ENCODE data around the gene TMEM204. TPM values are rescaled to one million over a fixed set of nuclear protein-coding genes. Genes with fewer than 3 reads are reported as not detected.

The TMEM204 gene
- total and polyA plus RNA-seq, 3 experiments from 2014 or later, result 27.1 to 68.4 (median 30.9) TPM

DNA sequence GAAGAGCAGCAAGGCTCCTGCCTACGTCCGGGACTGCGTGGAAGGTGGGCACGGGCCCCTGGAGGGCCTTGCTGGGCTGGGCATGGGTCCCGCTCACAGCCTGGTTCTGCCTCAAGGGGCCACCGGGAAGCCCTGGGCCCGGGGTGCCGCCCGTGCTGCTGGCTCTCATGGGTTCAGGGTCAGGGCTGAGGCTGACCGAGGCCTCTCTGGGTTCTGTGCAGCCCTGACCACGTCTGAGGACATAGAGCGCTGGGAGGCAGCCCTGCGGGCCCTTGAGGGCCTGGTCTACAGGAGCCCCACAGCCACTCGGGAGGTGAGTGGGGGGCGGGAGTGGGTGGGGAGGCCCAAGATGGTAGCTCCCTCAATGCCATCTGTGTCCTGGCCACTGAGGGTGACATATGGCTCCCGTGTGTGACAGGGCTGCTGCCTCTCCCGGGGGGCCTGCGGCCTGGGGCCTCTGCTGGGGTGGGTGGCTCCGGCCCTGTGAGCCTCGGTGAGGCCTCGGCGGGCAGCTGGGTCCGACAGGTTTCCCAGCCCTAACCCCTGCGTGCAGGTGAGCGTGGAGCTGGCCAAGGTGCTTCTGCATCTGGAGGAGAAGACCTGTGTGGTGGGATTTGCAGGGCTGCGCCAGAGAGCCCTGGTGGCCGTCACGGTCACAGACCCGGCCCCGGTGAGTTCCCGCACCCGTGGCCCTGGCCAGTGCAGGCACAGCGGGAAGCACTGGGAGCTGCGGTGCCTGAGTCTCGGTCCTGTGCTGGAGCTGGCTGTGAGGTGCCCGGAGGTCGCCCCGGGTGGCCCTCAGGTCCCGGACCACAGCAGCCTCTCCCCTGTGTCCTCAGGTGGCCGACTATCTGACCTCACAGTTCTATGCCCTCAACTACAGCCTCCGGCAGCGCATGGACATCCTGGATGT, 31.1 kb upstream of the TMEM204 start:
- Histone ChIP-seq H3K4me1 (ENCODE audit: insufficient read depth, low read length) (no peaks in the 10 kb centered on the region), H3K36me3 (ENCODE audit: insufficient read depth, low read length) (no peaks in the 10 kb centered on the region), H3K27ac (ENCODE audit: low read depth, low read length) (no peak overlapping the region), H3K27me3 (ENCODE audit: insufficient read depth, low read length, poor library complexity, severe bottlenecking) (no peaks in the 10 kb centered on the region), H3K9me3 (ENCODE audit: low read length) (no peaks in the 10 kb centered on the region), H3K4me3 (ENCODE audit: low read length) (no peak overlapping the region)
- Mint-ChIP-seq H3K4me3 (no peak overlapping the region), H3K9me3 (no peaks in the 10 kb centered on the region), H3K4me1 (peaks cover 0 to 2% (median 0%) of the 10 kb centered on the region in 3 donors), H3K36me3 (peaks cover 0 to 46% (median 0%) of the 10 kb centered on the region in 3 donors), H3K27me3 (no peaks in the 10 kb centered on the region), H3K27ac (no peak overlapping the region)
- ChIA-PET POLR2A (no interaction called here), CTCF (no interaction called here)
- no peak for DNase-seq

DNA sequence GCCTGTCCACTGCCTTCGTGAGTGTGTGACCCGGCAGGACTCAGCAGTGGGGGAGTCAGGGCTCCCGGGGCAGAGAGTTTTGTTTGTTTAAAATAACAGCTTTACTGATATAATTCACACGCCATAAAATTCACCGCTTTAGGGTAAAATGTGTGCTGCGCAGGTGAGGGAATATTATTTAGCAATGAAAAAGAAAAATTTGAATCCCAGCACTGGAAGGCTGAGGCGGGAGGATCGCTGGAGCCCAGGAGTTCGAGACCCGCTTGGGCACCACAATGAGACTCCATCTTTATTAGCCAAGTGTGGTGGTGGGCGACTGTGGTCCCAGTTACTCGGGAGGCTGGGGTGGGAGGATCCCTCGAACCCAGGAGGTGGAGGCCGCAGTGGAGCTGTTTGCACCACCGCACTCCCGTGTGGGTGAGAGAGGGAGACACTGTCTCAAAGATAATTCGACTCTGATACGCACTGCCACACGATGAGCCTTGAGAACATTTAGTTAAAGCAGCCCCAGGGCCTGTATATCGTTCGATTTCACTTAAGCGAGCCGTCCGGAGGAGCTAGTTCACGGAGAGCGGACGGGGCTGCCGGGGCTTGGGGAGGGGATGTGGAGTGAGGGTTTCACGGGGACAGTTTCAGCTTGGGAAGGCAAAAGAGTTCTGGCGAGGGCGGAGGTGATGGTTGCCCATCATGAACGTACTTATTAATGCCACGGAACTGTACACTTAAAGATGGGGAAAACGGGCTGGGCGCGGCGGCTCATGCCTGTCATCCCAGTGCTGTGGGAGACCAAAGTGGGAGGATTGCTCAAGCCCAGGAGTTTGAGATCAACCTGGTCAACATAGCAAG, 30.1 kb upstream of the TMEM204 start:
- Mint-ChIP-seq H3K4me3 (no peak overlapping the region), H3K27me3 (no peaks in the 10 kb centered on the region), H3K9me3 (no peaks in the 10 kb centered on the region), H3K27ac (no peak overlapping the region), H3K4me1 (no peaks in the 10 kb centered on the region), H3K36me3 (peaks cover 0 to 42% (median 2%) of the 10 kb centered on the region in 3 donors)
- no peak for DNase-seq
- ChIA-PET CTCF (interaction anchor here (0.6 kb wide), 1 partner anchor 192 kb away, joined by 3 read pairs; no protein-coding TSS in a partner anchor), POLR2A (no interaction called here)
- Histone ChIP-seq H3K27me3 (ENCODE audit: insufficient read depth, low read length, poor library complexity, severe bottlenecking) (no peaks in the 10 kb centered on the region), H3K27ac (ENCODE audit: low read depth, low read length) (no peak overlapping the region), H3K9me3 (ENCODE audit: low read length) (no peaks in the 10 kb centered on the region), H3K36me3 (ENCODE audit: insufficient read depth, low read length) (no peaks in the 10 kb centered on the region), H3K4me1 (ENCODE audit: insufficient read depth, low read length) (no peaks in the 10 kb centered on the region), H3K4me3 (ENCODE audit: low read length) (no peak overlapping the region)

DNA sequence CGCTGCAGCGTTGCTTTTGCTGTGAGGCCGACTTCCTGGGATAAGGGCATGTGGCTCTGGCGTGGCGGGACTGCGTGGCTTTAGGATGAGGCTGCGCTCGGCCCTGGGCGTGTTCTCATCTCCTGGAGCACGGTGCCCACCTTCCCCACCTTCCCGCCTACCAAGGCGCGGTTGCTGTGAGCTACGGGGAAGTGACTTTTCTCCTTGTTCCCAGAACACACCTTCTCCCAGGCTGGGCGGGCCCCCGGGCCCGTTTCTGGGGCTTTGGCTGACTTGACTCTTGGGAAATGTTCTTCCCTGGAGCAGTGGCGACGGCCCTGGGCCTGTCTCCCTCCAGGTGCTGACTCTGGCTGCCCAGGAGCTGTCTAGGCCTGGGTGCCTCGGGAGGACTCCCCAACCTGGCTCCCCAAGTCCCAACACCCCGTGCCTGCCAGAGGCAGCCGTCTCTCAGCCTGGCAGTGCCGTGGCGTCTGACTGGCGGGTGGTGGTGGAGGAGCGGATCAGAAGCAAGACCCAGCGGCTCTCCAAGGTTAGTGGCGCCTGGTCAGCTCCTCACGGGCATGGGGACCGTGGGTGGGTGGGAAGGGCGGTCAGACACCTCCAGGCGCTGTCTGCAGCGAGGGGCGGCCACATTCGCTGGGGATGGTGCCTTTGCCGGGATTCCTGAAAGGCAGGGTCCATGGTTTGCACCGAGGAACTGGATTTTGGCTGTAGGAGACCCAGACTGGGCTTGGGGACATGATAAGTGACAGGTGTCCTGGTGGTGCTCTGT, 28.2 kb upstream of the TMEM204 start:
- H3K4me3 ChIP-seq (ENCODE audit: low read length), result no peak overlapping the region
- Mint-ChIP-seq H3K27me3 (no peaks in the 10 kb centered on the region), H3K4me1 (no peaks in the 10 kb centered on the region), H3K4me3 (no peak overlapping the region), H3K27ac (no peak overlapping the region), H3K36me3 (peaks cover 0 to 37% (median 2%) of the 10 kb centered on the region in 3 donors), H3K9me3 (no peaks in the 10 kb centered on the region)
- H3K4me1 ChIP-seq (ENCODE audit: insufficient read depth, low read length), result no peaks in the 10 kb centered on the region
- no peak for DNase-seq
- ChIA-PET POLR2A (no interaction called here), CTCF (no interaction called here)
- no peaks in the 10 kb centered on the region for H3K9me3 ChIP-seq (ENCODE audit: low read length)
- no peak overlapping the region for H3K27ac ChIP-seq (ENCODE audit: low read depth, low read length)
- H3K27me3 ChIP-seq (ENCODE audit: insufficient read depth, low read length, poor library complexity, severe bottlenecking), result no peaks in the 10 kb centered on the region
- no peaks in the 10 kb centered on the region for H3K36me3 ChIP-seq (ENCODE audit: insufficient read depth, low read length)

DNA sequence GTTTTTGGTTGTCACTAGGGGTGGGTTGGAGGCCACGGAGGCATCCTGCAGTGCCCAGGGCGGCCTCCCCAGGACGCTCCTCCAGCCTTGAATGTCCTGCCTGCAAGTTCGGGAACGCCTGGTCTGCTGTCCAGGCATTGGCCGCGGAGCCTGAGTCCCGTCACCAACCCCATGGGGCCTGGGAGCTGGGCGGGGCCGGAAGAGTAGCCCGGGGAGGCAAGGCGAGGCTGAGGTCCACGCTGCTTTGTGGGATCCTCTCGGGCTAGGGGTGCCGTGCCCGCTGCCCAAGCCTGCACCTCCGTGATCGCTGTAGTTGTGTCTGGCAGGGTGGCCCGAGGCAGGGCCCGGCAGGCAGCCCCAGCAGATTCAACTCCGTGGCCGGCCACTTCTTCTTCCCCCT, 27.6 kb upstream of the TMEM204 start:
- ChIA-PET CTCF (no interaction called here), POLR2A (no interaction called here)
- Histone ChIP-seq H3K36me3 (ENCODE audit: insufficient read depth, low read length) (no peaks in the 10 kb centered on the region), H3K27ac (ENCODE audit: low read depth, low read length) (no peak overlapping the region), H3K4me1 (ENCODE audit: insufficient read depth, low read length) (no peaks in the 10 kb centered on the region), H3K27me3 (ENCODE audit: insufficient read depth, low read length, poor library complexity, severe bottlenecking) (no peaks in the 10 kb centered on the region), H3K4me3 (ENCODE audit: low read length) (no peak overlapping the region), H3K9me3 (ENCODE audit: low read length) (no peaks in the 10 kb centered on the region)
- no peak for DNase-seq
- Mint-ChIP-seq H3K27ac (no peak overlapping the region), H3K36me3 (peaks cover 0 to 39% (median 2%) of the 10 kb centered on the region in 3 donors), H3K27me3 (no peaks in the 10 kb centered on the region), H3K9me3 (no peaks in the 10 kb centered on the region), H3K4me1 (no peaks in the 10 kb centered on the region), H3K4me3 (no peak overlapping the region)

DNA sequence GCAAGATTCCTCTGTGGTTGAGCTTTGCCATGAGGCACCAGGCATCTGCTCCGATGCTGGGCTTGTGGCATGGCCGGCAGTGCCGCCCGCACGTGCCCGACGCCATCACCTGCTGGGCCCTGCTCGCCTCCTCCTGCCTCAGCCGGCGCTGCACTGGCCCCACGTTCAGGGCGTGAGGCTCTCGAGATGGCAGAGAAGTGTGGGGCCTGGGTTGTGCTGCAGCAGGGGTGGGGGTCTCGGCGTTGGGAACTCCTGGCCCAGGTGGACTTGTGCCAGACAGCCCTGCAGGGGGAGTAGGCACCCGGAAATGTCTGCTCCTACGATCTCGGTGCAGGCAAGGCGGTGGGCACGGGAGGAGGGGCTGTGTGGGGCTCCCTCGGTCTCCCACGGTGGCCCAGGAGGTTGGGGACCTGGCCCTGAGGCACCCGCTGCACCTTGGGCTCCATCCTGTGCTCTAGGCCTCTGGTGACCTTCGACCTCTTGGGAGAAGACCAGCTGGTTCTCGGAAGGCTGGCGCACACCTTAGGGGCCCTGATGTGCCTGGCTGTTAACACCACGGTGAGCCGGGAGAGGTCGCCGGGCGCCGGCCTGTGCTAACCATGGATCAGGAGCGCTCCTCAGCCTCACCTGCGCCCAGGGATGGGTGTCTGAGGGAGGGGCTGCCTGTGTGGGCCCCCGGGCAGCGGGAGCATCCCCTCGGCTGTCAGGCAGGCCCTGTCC, 26.8 kb upstream of the TMEM204 start:
- Mint-ChIP-seq H3K4me3 (no peak overlapping the region), H3K27ac (no peak overlapping the region), H3K9me3 (no peaks in the 10 kb centered on the region), H3K4me1 (no peaks in the 10 kb centered on the region), H3K27me3 (no peaks in the 10 kb centered on the region), H3K36me3 (peaks cover 0 to 36% (median 2%) of the 10 kb centered on the region in 3 donors)
- H3K4me3 ChIP-seq (ENCODE audit: low read length), result no peak overlapping the region
- H3K4me1 ChIP-seq (ENCODE audit: insufficient read depth, low read length), result no peaks in the 10 kb centered on the region
- H3K9me3 ChIP-seq (ENCODE audit: low read length), result no peaks in the 10 kb centered on the region
- no peak for DNase-seq
- ChIA-PET POLR2A (no interaction called here), CTCF (no interaction called here)
- H3K27ac ChIP-seq (ENCODE audit: low read depth, low read length), result no peak overlapping the region
- no peaks in the 10 kb centered on the region for H3K36me3 ChIP-seq (ENCODE audit: insufficient read depth, low read length)
- no peaks in the 10 kb centered on the region for H3K27me3 ChIP-seq (ENCODE audit: insufficient read depth, low read length, poor library complexity, severe bottlenecking)

DNA sequence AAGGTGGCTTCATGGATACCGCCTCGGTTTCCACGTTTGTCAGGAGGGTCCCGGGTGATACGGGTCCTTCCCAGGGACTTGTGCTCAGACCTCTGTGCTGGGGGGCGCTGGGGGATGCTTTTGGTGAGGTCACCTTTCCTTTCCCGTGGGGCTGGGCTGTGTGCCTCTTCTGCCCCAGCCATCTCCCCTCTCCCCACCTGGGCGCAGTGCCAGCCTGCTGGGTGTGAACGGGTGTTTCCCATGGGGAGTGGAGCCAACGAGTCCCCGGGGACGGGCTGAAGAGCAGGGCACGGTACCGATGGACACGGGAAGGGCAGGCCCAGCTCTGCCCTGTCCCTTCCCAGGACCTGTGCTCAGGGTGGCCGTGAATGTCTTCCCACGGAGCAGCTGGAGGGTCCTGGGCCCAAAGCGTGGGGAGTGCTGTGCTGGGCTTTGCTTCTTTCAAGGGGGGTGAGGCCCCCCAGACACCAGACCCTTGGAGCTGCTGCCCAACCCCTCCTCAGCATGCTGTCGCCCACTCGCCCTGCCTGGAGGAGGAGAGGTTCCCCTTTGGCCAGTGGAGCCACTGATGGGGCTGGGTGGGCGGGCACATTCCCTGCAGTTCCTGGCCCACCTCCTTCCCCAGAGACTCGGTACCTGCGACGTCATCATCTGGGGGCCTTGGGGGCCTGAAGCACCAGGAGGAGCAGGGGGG, 24.8 kb upstream of the TMEM204 start:
- Histone ChIP-seq H3K4me1 (ENCODE audit: insufficient read depth, low read length) (no peaks in the 10 kb centered on the region), H3K36me3 (ENCODE audit: insufficient read depth, low read length) (no peaks in the 10 kb centered on the region), H3K9me3 (ENCODE audit: low read length) (no peaks in the 10 kb centered on the region), H3K27me3 (ENCODE audit: insufficient read depth, low read length, poor library complexity, severe bottlenecking) (no peaks in the 10 kb centered on the region), H3K4me3 (ENCODE audit: low read length) (no peak overlapping the region), H3K27ac (ENCODE audit: low read depth, low read length) (no peak overlapping the region)
- Mint-ChIP-seq H3K9me3 (peaks cover 0 to 2% (median 1%) of the 10 kb centered on the region in 5 donors), H3K36me3 (peaks cover 2 to 25% (median 5%) of the 10 kb centered on the region in 3 donors), H3K4me3 (no peak overlapping the region), H3K27ac (no peak overlapping the region), H3K27me3 (no peaks in the 10 kb centered on the region), H3K4me1 (no peaks in the 10 kb centered on the region)
- no peak for DNase-seq
- CTCF ChIA-PET, result no interaction called here
- POLR2A ChIA-PET, result no interaction called here
